ENCODE results near the gene FGF12. TPM values are rescaled to one million over a fixed set of nuclear protein-coding genes. Genes with fewer than 3 reads are reported as not detected.

The FGF12 gene
- total RNA-seq, 1 donor from 2014 or later: 9.8 TPM

DNA sequence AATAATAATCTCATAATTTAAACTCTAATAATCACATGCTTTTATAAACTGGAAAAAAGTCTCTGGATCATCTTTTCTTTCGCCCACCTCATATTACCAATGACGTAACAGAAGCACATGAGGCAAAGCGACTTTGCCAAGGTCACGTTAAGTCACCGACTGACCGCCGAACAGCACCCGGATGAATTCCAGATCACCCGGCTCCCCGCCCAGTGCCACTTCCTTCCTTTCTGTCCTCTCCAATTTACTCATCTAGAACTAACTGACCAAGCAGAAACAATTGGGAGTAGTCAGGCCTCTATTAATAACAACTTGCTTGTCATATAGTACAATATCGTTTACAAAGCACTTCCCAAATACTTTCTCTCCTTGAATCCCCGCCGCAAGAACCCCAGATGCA lies 21.1 kb downstream of the FGF12 start:
- no peaks in the 10 kb centered on the region for H3K27me3 Mint-ChIP-seq
- H3K4me1 Mint-ChIP-seq (ENCODE audit: unreplicated experiment): no peaks in the 10 kb centered on the region
- no peak for DNase-seq (ENCODE audit: extremely low spot score, unreplicated experiment)
- H3K36me3 Mint-ChIP-seq: no peaks in the 10 kb centered on the region
- TF ChIP-seq, protein P1, sequence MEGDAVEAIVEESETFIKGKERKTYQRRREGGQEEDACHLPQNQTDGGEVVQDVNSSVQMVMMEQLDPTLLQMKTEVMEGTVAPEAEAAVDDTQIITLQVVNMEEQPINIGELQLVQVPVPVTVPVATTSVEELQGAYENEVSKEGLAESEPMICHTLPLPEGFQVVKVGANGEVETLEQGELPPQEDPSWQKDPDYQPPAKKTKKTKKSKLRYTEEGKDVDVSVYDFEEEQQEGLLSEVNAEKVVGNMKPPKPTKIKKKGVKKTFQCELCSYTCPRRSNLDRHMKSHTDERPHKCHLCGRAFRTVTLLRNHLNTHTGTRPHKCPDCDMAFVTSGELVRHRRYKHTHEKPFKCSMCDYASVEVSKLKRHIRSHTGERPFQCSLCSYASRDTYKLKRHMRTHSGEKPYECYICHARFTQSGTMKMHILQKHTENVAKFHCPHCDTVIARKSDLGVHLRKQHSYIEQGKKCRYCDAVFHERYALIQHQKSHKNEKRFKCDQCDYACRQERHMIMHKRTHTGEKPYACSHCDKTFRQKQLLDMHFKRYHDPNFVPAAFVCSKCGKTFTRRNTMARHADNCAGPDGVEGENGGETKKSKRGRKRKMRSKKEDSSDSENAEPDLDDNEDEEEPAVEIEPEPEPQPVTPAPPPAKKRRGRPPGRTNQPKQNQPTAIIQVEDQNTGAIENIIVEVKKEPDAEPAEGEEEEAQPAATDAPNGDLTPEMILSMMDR (conservative IDR thresholded peaks at IDR 0.05): no peak
- H3K9me3 Mint-ChIP-seq: no peaks in the 10 kb centered on the region
- no peak overlapping the region for H3K27ac Mint-ChIP-seq
- no peak overlapping the region for H3K4me3 Mint-ChIP-seq

DNA sequence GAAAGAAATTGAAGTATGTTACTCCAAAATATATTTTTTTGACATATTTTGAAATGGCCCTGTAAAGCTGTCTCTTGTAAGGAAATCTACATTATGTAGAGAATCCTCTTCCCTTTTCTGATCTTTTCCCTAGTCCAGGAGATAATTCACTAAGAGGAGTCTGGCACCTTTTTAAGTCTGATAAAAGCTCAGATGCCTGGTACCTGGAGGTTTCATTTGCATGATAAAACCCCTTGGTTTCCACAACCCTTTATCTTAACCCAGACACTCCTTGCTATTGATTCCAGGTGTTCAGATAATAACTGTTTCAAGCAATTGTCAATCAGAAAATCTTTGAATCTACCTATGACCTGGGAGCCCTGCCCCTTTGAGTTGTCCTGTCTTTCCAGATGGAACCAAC lies 26.5 kb downstream of the FGF12 start:
- Mint-ChIP-seq H3K4me1 (ENCODE audit: unreplicated experiment) (no peaks in the 10 kb centered on the region), H3K36me3 (no peaks in the 10 kb centered on the region), H3K27me3 (peaks cover 3% of the 10 kb centered on the region), H3K27ac (no peak overlapping the region), H3K4me3 (no peak overlapping the region), H3K9me3 (no peaks in the 10 kb centered on the region)
- TF ChIP-seq, protein P1 (conservative IDR thresholded peaks at IDR 0.05): no peak
- DNase-seq (ENCODE audit: extremely low spot score, unreplicated experiment): no peak

DNA sequence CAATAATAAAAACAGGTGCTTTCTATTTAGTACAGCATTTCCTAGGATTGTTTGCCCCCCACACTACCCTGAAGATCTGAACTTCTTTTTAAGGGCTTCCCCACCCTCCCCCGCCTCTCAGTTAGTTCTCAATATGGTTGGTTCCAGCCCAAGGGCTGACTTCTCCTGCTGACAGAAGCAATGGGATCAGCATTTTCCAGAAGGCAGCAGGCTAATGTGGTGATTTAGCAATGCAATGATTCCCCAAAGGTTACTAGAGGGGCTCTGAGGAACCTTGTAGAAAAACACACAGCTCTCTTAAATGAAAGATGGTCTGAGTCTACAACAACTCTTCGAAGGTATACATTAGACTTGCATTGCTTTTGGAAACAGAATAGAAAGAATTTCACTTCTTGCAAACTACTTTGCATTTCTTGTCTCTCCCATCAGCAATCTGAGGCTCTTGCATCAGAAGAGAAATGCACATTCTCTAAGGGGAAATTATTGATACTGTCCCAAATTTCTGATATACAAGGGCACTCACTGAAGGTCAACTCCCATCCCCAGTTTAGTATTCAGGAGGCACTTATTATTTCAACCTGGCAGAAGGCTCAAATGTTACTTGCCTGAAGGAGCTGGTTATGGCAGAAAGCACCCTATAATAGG lies 30.3 kb downstream of the FGF12 start:
- no peaks in the 10 kb centered on the region for H3K36me3 Mint-ChIP-seq
- no peaks in the 10 kb centered on the region for H3K4me1 Mint-ChIP-seq (ENCODE audit: unreplicated experiment)
- H3K27me3 Mint-ChIP-seq: peaks cover 3% of the 10 kb centered on the region
- H3K9me3 Mint-ChIP-seq: no peaks in the 10 kb centered on the region
- DNase-seq (ENCODE audit: extremely low spot score, unreplicated experiment): no peak
- TF ChIP-seq, protein P1 (conservative IDR thresholded peaks at IDR 0.05): no peak
- no peak overlapping the region for H3K27ac Mint-ChIP-seq
- no peak overlapping the region for H3K4me3 Mint-ChIP-seq

DNA sequence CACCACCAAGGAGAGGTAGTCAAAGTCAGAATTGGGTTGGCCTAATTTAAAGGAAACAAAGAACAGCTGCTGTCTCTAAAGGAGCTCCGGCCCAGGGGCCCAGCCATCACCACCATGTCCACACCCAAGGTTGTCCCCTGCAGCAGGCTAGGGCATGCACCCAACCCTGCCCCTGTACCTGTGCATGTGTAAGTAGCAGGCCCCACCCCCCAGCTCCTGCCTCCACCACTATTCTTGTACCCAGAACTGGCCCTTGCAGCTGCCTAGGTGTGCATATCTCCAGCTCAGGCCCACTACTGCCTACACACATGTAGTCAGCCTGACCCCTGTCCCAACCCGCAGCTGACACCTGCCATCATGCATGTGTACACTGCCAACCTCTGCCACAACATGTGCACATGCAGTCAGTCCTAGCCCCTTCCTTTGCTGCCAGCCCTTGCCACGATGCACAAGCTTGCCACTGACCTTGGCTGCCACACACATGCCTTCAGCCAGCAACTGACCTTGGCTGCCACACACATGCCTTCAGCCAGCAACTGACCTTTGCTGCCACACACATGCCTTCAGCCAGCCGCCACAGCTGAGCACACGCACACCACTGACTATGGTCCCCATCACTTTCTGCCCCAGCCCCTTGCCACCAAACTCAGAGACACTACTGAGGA lies 39.7 kb downstream of the FGF12 start:
- TF ChIP-seq, protein P1 (conservative IDR thresholded peaks at IDR 0.05): no peak
- Mint-ChIP-seq H3K9me3 (peaks cover 4% of the 10 kb centered on the region), H3K4me3 (no peak overlapping the region), H3K27me3 (no peaks in the 10 kb centered on the region), H3K27ac (no peak overlapping the region), H3K4me1 (ENCODE audit: unreplicated experiment) (no peaks in the 10 kb centered on the region), H3K36me3 (no peaks in the 10 kb centered on the region)
- DNase-seq (ENCODE audit: extremely low spot score, unreplicated experiment): no peak

DNA sequence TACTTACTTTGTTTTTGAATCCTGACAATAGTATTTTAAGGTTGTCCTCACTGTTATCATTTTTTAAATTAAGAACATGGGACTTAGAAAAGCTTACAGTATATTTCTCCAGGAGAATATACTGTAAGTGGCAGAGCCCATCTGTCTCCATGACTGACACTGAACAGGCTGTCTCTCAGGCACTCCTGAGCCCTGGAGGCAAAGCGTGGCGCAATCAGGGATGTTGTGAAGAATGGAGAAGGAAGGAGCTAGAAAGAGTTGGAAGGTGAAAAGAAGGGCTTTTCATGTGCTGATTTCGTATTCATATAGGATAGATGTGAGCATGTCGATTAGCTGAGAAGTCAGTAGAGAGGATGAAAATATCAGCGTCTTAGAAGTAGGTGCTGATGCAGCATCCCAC lies 41.5 kb downstream of the FGF12 start:
- no peak overlapping the region for H3K4me3 Mint-ChIP-seq
- TF ChIP-seq, protein P1 (conservative IDR thresholded peaks at IDR 0.05): no peak
- H3K9me3 Mint-ChIP-seq: peaks cover 4% of the 10 kb centered on the region
- no peaks in the 10 kb centered on the region for H3K4me1 Mint-ChIP-seq (ENCODE audit: unreplicated experiment)
- no peak overlapping the region for H3K27ac Mint-ChIP-seq
- no peak for DNase-seq (ENCODE audit: extremely low spot score, unreplicated experiment)
- H3K36me3 Mint-ChIP-seq: no peaks in the 10 kb centered on the region
- no peaks in the 10 kb centered on the region for H3K27me3 Mint-ChIP-seq

Data from type B pancreatic cell (in vitro differentiated cells).